GM23248 (cell line): ENCODE data around the gene NPIPB8.
"Not testable (repeated sequence)": the region's sequence is repeated elsewhere in the genome, so short reads cannot be mapped to it uniquely, and the experiment has no call there.

ENCODE experiments used
- EZH2 ChIP-seq: fragments of 200-600 bp; sonication (generic); IDR thresholded peaks from 2 replicates; pipeline ENCODE4 v1.6.1; 2018; ENCODE audit warnings: antibody characterized with exemption, mild to moderate bottlenecking; ENCODE audit not compliant: insufficient read depth, poor library complexity, severe bottlenecking
- EZH2phosphoT487 ChIP-seq: fragments of 200-600 bp; sonication (generic); IDR thresholded peaks from 2 replicates; pipeline ENCODE4 v1.6.1; 2018; ENCODE audit warnings: antibody characterized with exemption, moderate library complexity, mild to moderate bottlenecking, low read depth; ENCODE audit not compliant: insufficient read depth

DNA sequence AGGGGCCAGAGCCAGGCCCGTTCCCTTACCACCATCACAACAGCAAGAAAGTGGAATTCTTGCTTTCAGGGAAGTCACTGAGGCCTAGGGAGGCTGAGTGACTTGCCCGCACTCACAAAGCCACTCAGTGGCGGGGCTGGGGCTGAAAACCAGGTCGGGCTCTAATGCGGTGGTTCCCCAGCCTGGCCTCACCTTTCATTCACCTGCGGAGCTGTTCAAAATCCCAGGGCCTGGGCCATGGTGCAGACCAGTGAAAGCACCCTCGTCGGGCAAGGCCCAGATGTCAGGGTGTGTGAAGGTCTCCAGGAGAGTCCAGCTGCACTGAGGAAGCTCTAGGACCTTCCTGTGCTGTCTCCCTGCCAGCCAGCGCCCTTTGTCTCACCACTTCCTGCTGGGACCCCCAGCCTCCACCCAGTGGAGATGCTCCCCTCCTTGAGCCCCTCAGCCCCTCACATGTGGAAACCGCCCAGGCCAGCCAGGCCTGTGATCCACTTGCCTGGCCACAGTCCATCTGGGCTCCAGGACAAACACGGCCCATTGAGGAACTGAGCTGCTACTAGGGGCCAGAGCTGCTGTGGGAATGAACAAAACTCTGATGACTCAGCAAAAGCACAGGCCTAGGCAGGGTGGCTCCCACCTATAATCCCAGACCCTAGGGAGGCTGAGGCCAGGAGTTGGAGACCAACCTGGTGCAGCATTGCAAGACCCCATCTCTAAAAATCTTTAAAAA is 28.8 kb upstream of the NPIPB8 start:
- TF ChIP-seq EZH2, EZH2phosphoT487: not testable (repeated sequence)
